Measurements from ENCODE around the gene SLC35G2.
"Not testable (repeated sequence)": the region's sequence is repeated elsewhere in the genome, so short reads cannot be mapped to it uniquely, and the experiment has no call there.

SLC35G2 gene

GRCh38 chr3:136818769-136819391 is at the start of gene SLC35G2:
TSS of gene SLC35G2 (plus strand) at chr3:136819126. CDS start at chr3:136854461, 35,335 bp downstream.
- no peak for TF ChIP-seq ZNF274 (IDR thresholded peaks at IDR 0.05; ENCODE audit: low read depth, low read length)
- H3K4me3 ChIP-seq (ENCODE audit: low read length), result peak within 1 kb of the TSS; percentile 50; the same call in 1 of the 2 replicates

DNA sequence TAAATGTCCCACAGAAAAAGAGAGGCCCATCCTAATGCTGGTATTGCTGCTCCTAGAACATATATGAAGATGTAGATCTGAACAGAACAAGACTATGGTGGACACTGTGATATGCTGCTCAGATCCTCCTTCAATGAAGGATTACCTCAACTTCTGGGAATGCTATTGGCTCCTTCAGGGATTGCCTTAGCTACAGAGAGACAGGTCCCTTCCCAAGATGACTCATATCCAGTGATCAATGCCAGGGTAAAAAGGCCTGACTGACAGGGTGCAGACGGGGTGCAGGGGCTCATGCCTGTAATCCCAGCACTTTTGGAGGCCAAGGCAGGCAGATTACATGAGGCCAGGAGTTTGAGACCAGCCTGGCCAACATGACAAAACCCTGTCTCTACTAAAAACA is 46.2 kb upstream of the SLC35G2 start:
- TF ChIP-seq ZNF274 (IDR thresholded peaks at IDR 0.05; ENCODE audit: low read depth, low read length), result no peak
- H3K4me3 ChIP-seq (ENCODE audit: low read length), result no peak overlapping the region

DNA sequence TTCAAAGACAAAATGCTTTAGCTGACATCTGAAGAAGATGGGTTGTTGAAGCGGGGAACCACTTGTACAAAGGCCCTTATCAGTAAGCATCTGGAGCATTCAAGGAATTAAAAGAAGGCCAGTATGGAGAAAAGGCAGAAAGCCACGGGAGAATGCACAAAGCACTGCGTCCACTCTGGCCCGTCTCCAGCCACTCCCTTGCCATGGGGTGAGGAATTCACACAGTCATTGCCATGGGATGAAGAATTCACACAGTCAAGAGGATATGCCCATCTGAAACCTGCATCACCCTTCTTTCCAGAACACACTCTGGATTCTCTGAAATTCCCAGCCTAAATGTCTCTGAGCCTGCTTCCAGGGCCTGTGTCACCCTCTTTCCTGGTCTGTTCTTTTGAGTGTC is 40.1 kb upstream of the SLC35G2 start:
- no peak overlapping the region for H3K4me3 ChIP-seq (ENCODE audit: low read length)
- no peak for TF ChIP-seq ZNF274 (IDR thresholded peaks at IDR 0.05; ENCODE audit: low read depth, low read length)

- no peak for TF ChIP-seq ZNF274 (IDR thresholded peaks at IDR 0.05; ENCODE audit: low read depth, low read length)
- no peak overlapping the region for H3K4me3 ChIP-seq (ENCODE audit: low read length)
Observed at GRCh38 chr3:136780741-136781140, 38.2 kb upstream of the SLC35G2 start.

GRCh38 chr3:136783708-136784191 is 35.2 kb upstream of the SLC35G2 start:
- no peak overlapping the region for H3K4me3 ChIP-seq (ENCODE audit: low read length)
- TF ChIP-seq ZNF274 (IDR thresholded peaks at IDR 0.05; ENCODE audit: low read depth, low read length), result no peak

DNA sequence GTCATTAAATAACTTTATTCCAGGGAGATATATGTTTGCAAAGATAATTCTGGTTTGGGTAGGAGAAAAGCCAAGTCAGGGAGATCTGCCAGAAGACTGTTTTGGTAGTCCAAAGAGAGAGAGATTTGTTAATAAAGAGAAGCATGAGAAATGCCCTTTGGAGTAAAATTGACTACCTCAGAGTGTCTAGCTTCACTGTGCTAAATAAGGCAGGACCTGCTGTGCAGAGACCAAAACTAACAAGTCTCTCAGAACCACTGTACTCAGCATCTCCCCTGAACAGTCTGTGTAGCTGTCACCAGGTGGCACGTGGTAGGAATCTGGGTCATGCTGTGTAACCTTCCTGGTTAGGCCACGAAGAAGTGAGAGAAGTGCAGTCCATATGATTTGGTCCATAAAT is 31.6 kb upstream of the SLC35G2 start:
- H3K4me3 ChIP-seq (ENCODE audit: low read length), result no peak overlapping the region
- no peak for TF ChIP-seq ZNF274 (IDR thresholded peaks at IDR 0.05; ENCODE audit: low read depth, low read length)

GRCh38 chr3:136788154-136788553 is 30.8 kb upstream of the SLC35G2 start:
- TF ChIP-seq ZNF274 (IDR thresholded peaks at IDR 0.05; ENCODE audit: low read depth, low read length), result no peak
- no peak overlapping the region for H3K4me3 ChIP-seq (ENCODE audit: low read length)

DNA sequence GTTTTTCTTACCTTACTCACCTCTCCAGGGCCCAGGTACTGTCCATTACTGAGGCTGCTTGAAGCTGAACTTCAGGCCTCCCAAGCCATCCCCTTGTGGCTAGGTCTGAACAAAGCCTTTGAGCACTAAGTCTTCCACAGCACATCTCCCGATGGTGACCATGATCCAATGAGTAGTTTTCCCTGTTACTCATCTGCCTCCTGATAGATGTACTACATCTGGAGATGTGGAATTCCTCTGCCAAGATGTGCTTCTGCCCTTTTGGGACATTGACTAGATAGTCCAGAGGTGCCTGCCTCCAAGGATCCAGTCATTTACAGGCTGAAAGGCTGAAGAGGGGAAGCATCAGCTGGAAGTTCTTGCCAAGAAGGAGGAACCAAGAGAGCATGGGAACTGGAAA is 28.9 kb upstream of the SLC35G2 start:
- no peak overlapping the region for H3K4me3 ChIP-seq (ENCODE audit: low read length)
- no peak for TF ChIP-seq ZNF274 (IDR thresholded peaks at IDR 0.05; ENCODE audit: low read depth, low read length)

DNA sequence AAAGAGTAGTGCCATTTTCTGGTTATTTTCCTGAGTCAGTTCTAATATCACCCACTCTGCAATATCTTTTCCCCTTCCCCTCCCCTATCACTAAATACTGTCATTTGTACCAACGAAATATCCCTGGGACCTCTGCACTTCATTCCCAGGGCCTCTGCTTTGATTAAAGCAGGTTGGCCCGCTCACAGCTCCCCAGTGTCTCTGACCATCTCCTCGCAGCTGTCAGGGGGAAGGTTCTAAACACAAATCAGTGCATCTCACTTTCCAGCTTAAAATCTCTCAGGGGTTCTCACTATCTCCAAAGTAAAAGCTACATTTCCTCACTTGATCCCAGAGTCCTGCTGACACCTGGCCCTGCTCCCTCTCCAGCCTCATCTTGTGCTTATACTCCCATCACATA is 28.1 kb upstream of the SLC35G2 start:
- no peak overlapping the region for H3K4me3 ChIP-seq (ENCODE audit: low read length)
- TF ChIP-seq ZNF274 (IDR thresholded peaks at IDR 0.05; ENCODE audit: low read depth, low read length), result no peak

- no peak overlapping the region for H3K4me3 ChIP-seq (ENCODE audit: low read length)
Observed at GRCh38 chr3:136792556-136793330, 26.2 kb upstream of the SLC35G2 start.

GRCh38 chr3:136801146-136801545 is 17.8 kb upstream of the SLC35G2 start:
- not testable (repeated sequence) for H3K4me3 ChIP-seq (ENCODE audit: low read length)

More at GRCh38 chr3:136792556-136793330, 26.2 kb upstream of the SLC35G2 start:
- TF ChIP-seq ZNF274 (IDR thresholded peaks at IDR 0.05; ENCODE audit: low read depth, low read length), result no peak

DNA sequence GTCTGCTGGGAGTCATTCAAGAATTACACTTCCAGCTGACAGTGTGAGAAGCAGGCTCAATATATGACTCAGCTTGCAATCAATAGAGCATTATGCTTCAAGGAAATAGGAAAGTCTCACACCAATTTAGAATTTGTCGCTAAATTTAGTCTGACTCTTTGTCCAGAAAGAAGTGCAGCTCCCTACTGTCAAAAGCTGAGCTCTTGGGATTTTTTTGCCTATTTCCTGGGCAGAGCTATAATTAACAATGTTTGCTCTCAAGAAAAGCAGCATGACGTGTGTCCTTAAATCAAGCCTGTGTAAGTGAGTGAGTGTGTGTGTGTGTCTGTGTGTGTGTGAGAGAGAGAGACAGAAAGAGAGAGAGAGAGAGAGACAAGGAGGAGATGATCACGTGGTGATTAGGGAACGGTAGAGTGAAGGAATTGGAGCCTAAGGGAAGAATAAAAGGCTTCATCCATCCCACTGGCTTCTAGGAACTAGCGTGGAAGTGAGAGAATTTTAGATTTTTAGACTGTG is 16.4 kb upstream of the SLC35G2 start:
- no peak overlapping the region for H3K4me3 ChIP-seq (ENCODE audit: low read length)
- TF ChIP-seq ZNF274 (IDR thresholded peaks at IDR 0.05; ENCODE audit: low read depth, low read length), result no peak

GRCh38 chr3:136804141-136804540 is 14.8 kb upstream of the SLC35G2 start:
- TF ChIP-seq ZNF274 (IDR thresholded peaks at IDR 0.05; ENCODE audit: low read depth, low read length), result no peak
- no peak overlapping the region for H3K4me3 ChIP-seq (ENCODE audit: low read length)

DNA sequence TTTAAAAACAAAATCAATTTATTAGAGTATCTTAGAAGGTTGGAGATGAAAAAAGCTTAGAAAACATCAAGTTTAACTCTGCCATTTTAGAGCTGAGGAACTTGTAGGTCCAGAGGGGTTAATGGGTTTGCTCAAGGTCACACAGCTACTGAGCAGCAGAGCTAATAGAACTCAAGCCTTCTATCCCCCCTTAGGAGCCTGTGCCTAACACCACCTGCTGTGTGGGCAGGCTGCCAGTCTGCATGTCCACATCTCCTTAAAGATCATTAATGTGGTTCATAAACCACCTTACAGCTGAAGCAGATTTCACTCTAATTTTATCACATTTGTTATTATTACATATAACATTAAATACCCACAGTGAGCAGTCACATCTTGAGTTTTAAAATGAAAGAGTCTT is 14.1 kb upstream of the SLC35G2 start:
- no peak overlapping the region for H3K4me3 ChIP-seq (ENCODE audit: low read length)
- TF ChIP-seq ZNF274 (IDR thresholded peaks at IDR 0.05; ENCODE audit: low read depth, low read length), result no peak

- TF ChIP-seq ZNF274 (IDR thresholded peaks at IDR 0.05; ENCODE audit: low read depth, low read length), result no peak
- H3K4me3 ChIP-seq (ENCODE audit: low read length), result no peak overlapping the region
Observed at GRCh38 chr3:136805795-136806194, 13.1 kb upstream of the SLC35G2 start.
